CD4-positive, alpha-beta T cell (primary cell): Measurements from ENCODE around the gene PDGFC. TPM values are rescaled to one million over a fixed set of nuclear protein-coding genes. Genes with fewer than 3 reads are reported as not detected.
A peak's percentile ranks its signal among the peaks of the same experiment; 100 is the strongest.

Source experiments
- ATAC-seq: fragments of 200-7000 bp; cut with Tn5 transposase; one replicate; pipeline ENCODE4 v1.10.0; 2022; ENCODE audit warnings: mild to moderate bottlenecking; ENCODE audit not compliant: poor library complexity
- CTCF ChIA-PET: fragments of 350-600 bp; sonication (Branson Sonifier 250); formaldehyde crosslinking; loops from one replicate; lab custom pipeline; 2021; ENCODE audit warnings: antibody characterized with exemption, inconsistent platforms; lab: Charles Lee
- POLR2A ChIA-PET: fragments of 350-600 bp; sonication (Branson Sonifier 250); formaldehyde crosslinking; loops from one replicate; lab custom pipeline; 2021; ENCODE audit warnings: antibody characterized with exemption, inconsistent platforms; lab: Charles Lee
- DNase-seq, 14 experiments: peaks; one replicate each; pipeline ENCODE4 v3.0.0-alpha.2; 2013 to 2020; ENCODE audit warnings: mixed read lengths in 2 of 14
- H3K27ac ChIP-seq, 2 donors: one replicate each; pipeline versions ENCODE4 v1.5.1 to v1.7.0; 2013; ENCODE audit warnings: low read length in 2 of 2, low read depth in 1 of 2, mild to moderate bottlenecking in 1 of 2
- H3K27me3 ChIP-seq, 2 experiments: 1 replicate in 1 of 2; 2 replicates in 1 of 2; pipeline versions ENCODE4 v1.6.1 to v1.7.0; 2013; ENCODE audit warnings: low read length in 2 of 2, control low read depth in 1 of 2, mild to moderate bottlenecking in 1 of 2, moderate library complexity in 1 of 2; ENCODE audit not compliant: insufficient read depth in 2 of 2, control insufficient read depth in 1 of 2
- H3K36me3 ChIP-seq: one replicate; pipeline ENCODE4 v1.6.1; 2013; ENCODE audit warnings: low read length, control low read depth; ENCODE audit not compliant: insufficient read depth
- H3K4me1 ChIP-seq: one replicate; pipeline ENCODE4 v1.6.1; 2013; ENCODE audit warnings: low read length, control low read depth; ENCODE audit not compliant: insufficient read depth
- H3K4me3 ChIP-seq: one replicate; pipeline ENCODE4 v1.5.1; 2013; ENCODE audit warnings: mild to moderate bottlenecking, low read length, moderate library complexity
- H3K9me3 ChIP-seq, 2 experiments: 1 replicate in 1 of 2; 2 replicates in 1 of 2; pipeline versions ENCODE4 v1.6.1 to v1.7.0; 2013; ENCODE audit warnings: low read length in 2 of 2, mild to moderate bottlenecking in 2 of 2, control low read depth in 1 of 2, moderate library complexity in 1 of 2; ENCODE audit not compliant: control insufficient read depth in 1 of 2, insufficient read depth in 1 of 2
- H3K27ac Mint-ChIP-seq: one replicate; pipeline ENCODE4 v1.8.0; 2020; ENCODE audit warnings: mixed read lengths
- H3K27me3 Mint-ChIP-seq: one replicate; pipeline ENCODE4 v1.8.0; 2021; ENCODE audit warnings: mixed read lengths
- H3K36me3 Mint-ChIP-seq: one replicate; pipeline ENCODE4 v1.8.0; 2021; ENCODE audit warnings: low read depth, mixed read lengths
- H3K4me1 Mint-ChIP-seq: one replicate; pipeline ENCODE4 v1.8.0; 2021; ENCODE audit warnings: low read depth, mixed read lengths
- H3K4me3 Mint-ChIP-seq: one replicate; pipeline ENCODE4 v1.8.0; 2020; ENCODE audit warnings: mild to moderate bottlenecking, mixed read lengths
- H3K9me3 Mint-ChIP-seq: one replicate; pipeline ENCODE4 v1.8.0; 2020; ENCODE audit warnings: mixed read lengths
- CTCF ChIP-seq: fragments of 200-600 bp; IDR thresholded peaks from one replicate; pipeline ENCODE4 v1.8.0; 2022; ENCODE audit warnings: antibody characterized with exemption, mild to moderate bottlenecking
- intact Hi-C, 2 experiments: fragments of 100-400 bp; cut with DNase I in 1 of 2; cut with micrococcal nuclease in 1 of 2; formaldehyde crosslinking; loops; one replicate each; pipeline versions ENCODE4 v1.15.1 to v1.9.0; 2023 to 2025; cut with DNase I, micrococcal nuclease
- total RNA-seq, 174 experiments: library from RNA in 2 of 174; stranded (reverse) in 2 of 174; gene quantifications; one replicate each; pipeline ENCODE4 v1.2.3 and lab custom pipeline; 2021 to 2026

Gene PDGFC
- total RNA-seq, 2 experiments from 2014 or later, result not detected

- Histone ChIP-seq H3K36me3 (no peaks in the 10 kb centered on the region), H3K27ac (no peak overlapping the region), H3K4me1 (no peaks in the 10 kb centered on the region), H3K4me3 (peak overlapping the region; percentile 19), H3K27me3 (peaks cover 26 to 40% of the 10 kb centered on the region in 2 experiments), H3K9me3 (peaks cover 0 to 9% of the 10 kb centered on the region in 2 experiments)
- peaks cover 12% of the 10 kb centered on the region for H3K4me1 Mint-ChIP-seq
- no peak for TF ChIP-seq CTCF
- intact Hi-C loops, result no loop called here
- no peak overlapping the region for H3K4me3 Mint-ChIP-seq
- ATAC-seq, result no peak
- H3K27me3 Mint-ChIP-seq, result peaks cover 66% of the 10 kb centered on the region
- CTCF ChIA-PET, result no interaction called here
- no peak overlapping the region for H3K27ac Mint-ChIP-seq
- POLR2A ChIA-PET, result no interaction called here
- peaks cover 3% of the 10 kb centered on the region for H3K9me3 Mint-ChIP-seq
- H3K36me3 Mint-ChIP-seq, result no peaks in the 10 kb centered on the region
- DNase-seq, result peak in 2 of 14 experiments; percentile 16 to 23
Measured at GRCh38 chr4:156972379-156973015, 898 bp upstream of the PDGFC start.

DNA sequence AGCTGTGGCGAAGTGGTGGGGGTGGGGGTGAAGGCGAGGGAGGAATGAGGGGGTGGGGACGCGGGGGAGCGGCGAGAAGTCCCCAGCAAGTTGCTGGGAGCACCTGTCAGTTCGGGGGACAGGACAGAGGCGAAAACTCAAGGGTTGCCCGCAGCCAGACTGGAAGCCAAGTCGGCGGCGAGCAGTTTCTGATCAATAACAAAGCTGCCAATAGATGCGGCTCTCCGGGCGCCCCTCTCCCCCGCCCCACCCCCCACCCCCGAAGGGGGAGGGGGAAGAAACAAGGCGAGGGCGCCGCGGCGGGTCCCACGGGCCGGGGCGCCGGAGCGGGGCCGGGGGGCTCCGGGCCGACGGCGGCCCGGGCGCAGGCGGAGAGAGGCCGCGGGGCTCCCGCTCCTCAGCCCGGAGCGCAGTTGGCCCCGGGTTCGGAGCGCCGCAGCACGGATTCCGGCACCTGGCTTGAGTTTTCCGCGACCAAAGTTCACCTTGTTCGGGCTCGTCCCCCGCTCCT lies 379 bp downstream of the PDGFC start:
- ChIA-PET CTCF (no interaction called here), POLR2A (no interaction called here)
- Histone ChIP-seq H3K36me3 (no peaks in the 10 kb centered on the region), H3K9me3 (peaks cover 0 to 9% of the 10 kb centered on the region in 2 experiments), H3K27ac (no peak overlapping the region), H3K4me3 (peak overlapping the region; percentile 22), H3K4me1 (no peaks in the 10 kb centered on the region), H3K27me3 (peaks cover 26 to 40% of the 10 kb centered on the region in 2 experiments)
- H3K9me3 Mint-ChIP-seq, result peaks cover under 1% of the 10 kb centered on the region
- H3K27me3 Mint-ChIP-seq, result peaks cover 76% of the 10 kb centered on the region
- H3K36me3 Mint-ChIP-seq, result no peaks in the 10 kb centered on the region
- no peak for ATAC-seq
- no peak for TF ChIP-seq CTCF
- no peak for DNase-seq
- peaks cover 12% of the 10 kb centered on the region for H3K4me1 Mint-ChIP-seq
- intact Hi-C loops, result no loop called here
- peak overlapping the region; percentile 50 for H3K4me3 Mint-ChIP-seq
- no peak overlapping the region for H3K27ac Mint-ChIP-seq

- H3K9me3 ChIP-seq, result peaks cover 0 to 9% of the 10 kb centered on the region in 2 experiments
- DNase-seq (peak in 2 of 14 experiments; percentile 27 to 36), ATAC-seq (no peak)
- Mint-ChIP-seq H3K36me3 (no peaks in the 10 kb centered on the region), H3K4me1 (peaks cover 12% of the 10 kb centered on the region), H3K27ac (no peak overlapping the region), H3K4me3 (peak overlapping the region; percentile 50), H3K9me3 (peaks cover 2% of the 10 kb centered on the region), H3K27me3 (peaks cover 70% of the 10 kb centered on the region)
- H3K4me3 ChIP-seq, result peak overlapping the region; percentile 19
- H3K4me1 ChIP-seq, result no peaks in the 10 kb centered on the region
- no peak overlapping the region for H3K27ac ChIP-seq
- CTCF ChIA-PET, result no interaction called here
- TF ChIP-seq CTCF, result no peak
- no peaks in the 10 kb centered on the region for H3K36me3 ChIP-seq
- intact Hi-C loops, result no loop called here
- POLR2A ChIA-PET, result no interaction called here
- H3K27me3 ChIP-seq, result peaks cover 26 to 40% of the 10 kb centered on the region in 2 experiments
Measured at GRCh38 chr4:156970501-156971164, 966 bp downstream of the PDGFC start.
